ENCODE results near the gene TTC38. TPM values are rescaled to one million over a fixed set of nuclear protein-coding genes. Genes with fewer than 3 reads are reported as not detected.
A peak's percentile ranks its signal among the peaks of the same experiment; 100 is the strongest.

The TTC38 gene
- total RNA-seq, 1 donor from 2014 or later: 47.3 TPM

- H3K4me1 Mint-ChIP-seq (ENCODE audit: low read depth): peaks cover under 1% of the 10 kb centered on the region
- no peak overlapping the region for H3K4me3 Mint-ChIP-seq (ENCODE audit: low read depth)
- DNase-seq (ENCODE audit: low spot score, unreplicated experiment): no peak
- no peak overlapping the region for H3K27ac Mint-ChIP-seq
- peaks cover 21% of the 10 kb centered on the region for H3K36me3 Mint-ChIP-seq (ENCODE audit: insufficient read depth)
- no peaks in the 10 kb centered on the region for H3K9me3 Mint-ChIP-seq (ENCODE audit: low read depth)
- H3K27me3 Mint-ChIP-seq: no peaks in the 10 kb centered on the region
- TF ChIP-seq CTCF (IDR thresholded peaks at IDR 0.05; ENCODE audit: unreplicated experiment): no peak
Observed at GRCh38 chr22:46290121-46290842, 22.5 kb downstream of the TTC38 start.

- no peak for TF ChIP-seq CTCF (IDR thresholded peaks at IDR 0.05; ENCODE audit: unreplicated experiment)
- Mint-ChIP-seq H3K27ac (no peak overlapping the region), H3K4me1 (ENCODE audit: low read depth) (peaks cover 5% of the 10 kb centered on the region), H3K9me3 (ENCODE audit: low read depth) (no peaks in the 10 kb centered on the region), H3K4me3 (ENCODE audit: low read depth) (no peak overlapping the region), H3K27me3 (no peaks in the 10 kb centered on the region), H3K36me3 (ENCODE audit: insufficient read depth) (peaks cover 16% of the 10 kb centered on the region)
- DNase-seq (ENCODE audit: low spot score, unreplicated experiment): no peak
Observed at GRCh38 chr22:46290843-46291785, 23.3 kb downstream of the TTC38 start.

- TF ChIP-seq CTCF (IDR thresholded peaks at IDR 0.05; ENCODE audit: unreplicated experiment): no peak
- peaks cover 15% of the 10 kb centered on the region for H3K36me3 Mint-ChIP-seq (ENCODE audit: insufficient read depth)
- no peaks in the 10 kb centered on the region for H3K27me3 Mint-ChIP-seq
- H3K4me3 Mint-ChIP-seq (ENCODE audit: low read depth): no peak overlapping the region
- no peaks in the 10 kb centered on the region for H3K9me3 Mint-ChIP-seq (ENCODE audit: low read depth)
- peaks cover 8% of the 10 kb centered on the region for H3K4me1 Mint-ChIP-seq (ENCODE audit: low read depth)
- no peak overlapping the region for H3K27ac Mint-ChIP-seq
- no peak for DNase-seq (ENCODE audit: low spot score, unreplicated experiment)
Observed at GRCh38 chr22:46292173-46292572, 24.4 kb downstream of the TTC38 start.

- DNase-seq (ENCODE audit: low spot score, unreplicated experiment): no peak
- no peak for TF ChIP-seq CTCF (IDR thresholded peaks at IDR 0.05; ENCODE audit: unreplicated experiment)
- peaks cover 13% of the 10 kb centered on the region for H3K4me1 Mint-ChIP-seq (ENCODE audit: low read depth)
- H3K4me3 Mint-ChIP-seq (ENCODE audit: low read depth): no peak overlapping the region
- no peaks in the 10 kb centered on the region for H3K27me3 Mint-ChIP-seq
- H3K36me3 Mint-ChIP-seq (ENCODE audit: insufficient read depth): peaks cover 12% of the 10 kb centered on the region
- no peaks in the 10 kb centered on the region for H3K9me3 Mint-ChIP-seq (ENCODE audit: low read depth)
- peak overlapping the region; percentile 67 for H3K27ac Mint-ChIP-seq
Observed at GRCh38 chr22:46292732-46293131, 24.9 kb downstream of the TTC38 start.

- peaks cover 15% of the 10 kb centered on the region for H3K4me1 Mint-ChIP-seq (ENCODE audit: low read depth)
- no peak for TF ChIP-seq CTCF (IDR thresholded peaks at IDR 0.05; ENCODE audit: unreplicated experiment)
- H3K27ac Mint-ChIP-seq: no peak overlapping the region
- H3K9me3 Mint-ChIP-seq (ENCODE audit: low read depth): no peaks in the 10 kb centered on the region
- no peak for DNase-seq (ENCODE audit: low spot score, unreplicated experiment)
- no peaks in the 10 kb centered on the region for H3K27me3 Mint-ChIP-seq
- peaks cover 14% of the 10 kb centered on the region for H3K36me3 Mint-ChIP-seq (ENCODE audit: insufficient read depth)
- H3K4me3 Mint-ChIP-seq (ENCODE audit: low read depth): no peak overlapping the region
Observed at GRCh38 chr22:46293577-46294260, 25.9 kb downstream of the TTC38 start.

Measured in progenitor cell of endocrine pancreas (in vitro differentiated cells).